A549 (cell line): ENCODE results near the gene CAMKMT. TPM values are rescaled to one million over a fixed set of nuclear protein-coding genes. Genes with fewer than 3 reads are reported as not detected.

ENCODE experiments used
- ATAC-seq, 2 experiments: fragments of 200-7000 bp in 1 of 2; fragments of >200 bp in 1 of 2; cut with Nextera tagmentation in 1 of 2; cut with Tn5 transposase in 1 of 2; 3 replicates each; pipeline versions ENCODE4 v1.8.0 to v1.9.1; 2018 to 2020; ENCODE audit warnings: mild to moderate bottlenecking in 1 of 2, moderate library complexity in 1 of 2
- CTCF ChIA-PET: fragments of 300-600 bp; sonication (Branson Sonifier 250); formaldehyde crosslinking; extraction: SDS; loops from one replicate; lab custom pipeline; 2021; ENCODE audit warnings: antibody characterized with exemption, inconsistent platforms; lab: Yijun Ruan, JAX
- POLR2A ChIA-PET: fragments of 350-600 bp; formaldehyde crosslinking; extraction: SDS; loops from one replicate; lab custom pipeline; 2021; ENCODE audit warnings: antibody characterized with exemption, inconsistent platforms; lab: Yijun Ruan, JAX
- DNase-seq, 2 experiments: peaks; one replicate each; pipeline versions ENCODE4 v3.0.0 to v3.0.0-alpha.2; 2011 to 2016; ENCODE audit warnings: low read depth in 1 of 2, low spot score in 1 of 2
- FAIRE-seq: peaks from 2 replicates; lab custom pipeline; 2011; peaks lifted over from hg19 to GRCh38; lab: Jason Lieb, UNC
- H3K27ac ChIP-seq, 2 experiments: fragments of >200 bp; sonication (Bioruptor Twin); formaldehyde crosslinking; 3 replicates each; pipeline ENCODE4 v1.5.1; 2016 to 2017
- H3K4me1 ChIP-seq: fragments of >200 bp; sonication (Bioruptor Twin); formaldehyde crosslinking; 3 replicates; pipeline ENCODE4 v1.6.1; 2016
- H3K4me2 ChIP-seq: fragments of >200 bp; sonication (Bioruptor Twin); formaldehyde crosslinking; 3 replicates; pipeline ENCODE4 v1.6.1; 2016
- H3K4me3 ChIP-seq: fragments of >200 bp; sonication (Bioruptor Twin); formaldehyde crosslinking; 3 replicates; pipeline ENCODE4 v1.5.1; 2016
- H3K9me3 ChIP-seq: fragments of >200 bp; sonication (Bioruptor Twin); formaldehyde crosslinking; 3 replicates; pipeline ENCODE4 v1.6.1; 2016
- CBX2 ChIP-seq: fragments of 200-600 bp; sonication (generic); IDR thresholded peaks from 2 replicates; pipeline ENCODE4 v1.6.1; 2016; ENCODE audit warnings: low read depth, mild to moderate bottlenecking, borderline replicate concordance
- CBX8 ChIP-seq: fragments of 200-600 bp; sonication (generic); IDR thresholded peaks from 2 replicates; pipeline ENCODE4 v1.6.1; 2016
- CEBPB ChIP-seq, 2 experiments: fragments of >200 bp in 1 of 2; sonication (Bioruptor Twin) in 1 of 2; formaldehyde crosslinking in 1 of 2; IDR thresholded peaks; 2 replicates each; pipeline ENCODE4 v1.6.1; 2012 to 2016
- CHD2 ChIP-seq: fragments of 150-350 bp; IDR thresholded peaks from 2 replicates; pipeline ENCODE4 v1.6.1; 2014; ENCODE audit warnings: low read length; ENCODE audit not compliant: partially characterized antibody
- CHD4 ChIP-seq: fragments of 200-600 bp; sonication (generic); IDR thresholded peaks from 2 replicates; pipeline ENCODE4 v1.6.1; 2016; ENCODE audit warnings: antibody characterized with exemption, mild to moderate bottlenecking, borderline replicate concordance
- EP300 ChIP-seq, 2 experiments: fragments of >200 bp; sonication (Bioruptor Twin); formaldehyde crosslinking; IDR thresholded peaks; 2 replicates in 1 of 2; 3 replicates in 1 of 2; pipeline ENCODE4 v1.6.1; 2016 to 2017
- HEYL ChIP-seq: fragments of 250-450 bp; sonication (Bioruptor Pico); IDR thresholded peaks from 2 replicates; pipeline ENCODE4 v1.8.0; 2021; ENCODE audit warnings: mild to moderate bottlenecking, moderate library complexity
- HOXA7 ChIP-seq: fragments of 250-450 bp; sonication (Bioruptor Pico); IDR thresholded peaks from 2 replicates; pipeline ENCODE4 v1.5.0; 2020; ENCODE audit warnings: mild to moderate bottlenecking, moderate library complexity
- HOXB5 ChIP-seq: fragments of 250-450 bp; sonication (Bioruptor Pico); IDR thresholded peaks from 2 replicates; pipeline ENCODE4 v1.5.0; 2020; ENCODE audit warnings: mild to moderate bottlenecking, moderate library complexity
- KDM1A ChIP-seq: fragments of 200-600 bp; sonication (generic); IDR thresholded peaks from 2 replicates; pipeline ENCODE4 v1.6.1; 2016; ENCODE audit warnings: low read depth, mild to moderate bottlenecking
- MYC ChIP-seq: IDR thresholded peaks from 2 replicates; pipeline ENCODE4 v1.6.1; 2012; ENCODE audit warnings: mild to moderate bottlenecking, inconsistent platforms, low read length, improper control_type of control experiment, borderline replicate concordance
- NPAS2 ChIP-seq: fragments of 250-450 bp; sonication (Bioruptor Pico); IDR thresholded peaks from 2 replicates; pipeline ENCODE4 v1.8.0; 2022; ENCODE audit warnings: mild to moderate bottlenecking, moderate library complexity, borderline replicate concordance
- POLR2AphosphoS2 ChIP-seq: conservative IDR thresholded peaks from 2 replicates; pipeline ENCODE4 v1.6.1; 2012; ENCODE audit warnings: low read length, improper control_type of control experiment, inconsistent platforms
- RAD21 ChIP-seq, 2 experiments: fragments of >200 bp in 1 of 2; sonication (Bioruptor Twin) in 1 of 2; formaldehyde crosslinking in 1 of 2; IDR thresholded peaks in 1 of 2; conservative IDR thresholded peaks in 1 of 2; 2 replicates in 1 of 2; 3 replicates in 1 of 2; pipeline ENCODE4 v1.6.1; 2012 to 2018; ENCODE audit warnings: inconsistent platforms in 1 of 2
- RARB ChIP-seq: fragments of 250-450 bp; sonication (Bioruptor Pico); IDR thresholded peaks from 2 replicates; pipeline ENCODE4 v1.8.0; 2021; ENCODE audit warnings: mild to moderate bottlenecking, moderate library complexity
- RCOR1 ChIP-seq: fragments of 150-350 bp; IDR thresholded peaks from 2 replicates; pipeline ENCODE4 v1.6.1; 2014; ENCODE audit warnings: antibody characterized with exemption, low read length, low read depth
- SREBF2 ChIP-seq: fragments of 450-650 bp; IDR thresholded peaks from 2 replicates; pipeline ENCODE4 v1.6.1; 2014; ENCODE audit warnings: mild to moderate bottlenecking, moderate library complexity
- TP53 ChIP-seq: fragments of 250-450 bp; sonication (Bioruptor Pico); IDR thresholded peaks from 2 replicates; pipeline ENCODE4 v1.5.0; 2021; ENCODE audit warnings: mild to moderate bottlenecking, moderate library complexity
- ZNF302 ChIP-seq: fragments of 250-450 bp; sonication (Bioruptor Pico); IDR thresholded peaks from 2 replicates; pipeline ENCODE4 v1.9.0; 2021; ENCODE audit warnings: inconsistent platforms, mild to moderate bottlenecking, moderate library complexity
- ZSCAN20 ChIP-seq: fragments of 250-450 bp; sonication (Bioruptor Pico); IDR thresholded peaks from 2 replicates; pipeline ENCODE4 v1.8.0; 2022; ENCODE audit warnings: mild to moderate bottlenecking, moderate library complexity
- WGBS: methylation state at CpG from one replicate; pipeline ENCODE4 v1.1.6; 2017; ENCODE audit errors: missing lambda C conversion rate; 5-methylcytosine and 5-hydroxymethylcytosine counted together
- polyA plus RNA-seq, 4 experiments: library from polyadenylated mRNA; depleted of rRNA in 3 of 4; stranded (reverse); fragments of >200 nt; fragmentation: RNase III in 1 of 4; extraction: RNeasy Plus Mini Kit Qiagen cat#74134 plus additional on column Dnase treatment in 1 of 4; gene quantifications; 2 replicates in 3 of 4; 3 replicates in 1 of 4; pipeline ENCODE4 v1.2.3, GENCODE V29; 2011 to 2017
- TF ChIP-seq, protein P1 (sequence below): IDR thresholded peaks from 2 replicates; pipeline ENCODE4 v1.6.1; 2012; ENCODE audit warnings: low read depth, borderline replicate concordance
- TF ChIP-seq, protein P2 (sequence below): fragments of 150-350 bp; IDR thresholded peaks from 2 replicates; pipeline ENCODE4 v1.6.1; 2014; ENCODE audit warnings: low read depth, mild to moderate bottlenecking, low read length
- TF ChIP-seq, protein P3 (sequence below): fragments of >200 bp; sonication (Bioruptor Twin); formaldehyde crosslinking; IDR thresholded peaks from 3 replicates; pipeline ENCODE4 v1.5.1; 2016
- TF ChIP-seq, protein P4 (sequence below): IDR thresholded peaks from 2 replicates; pipeline ENCODE4 v1.6.1; 2012
- TF ChIP-seq, protein P5 (sequence below): IDR thresholded peaks from 2 replicates; pipeline ENCODE4 v1.6.1; 2012
- TF ChIP-seq, protein P6 (sequence below): fragments of 250-450 bp; sonication (Bioruptor Pico); IDR thresholded peaks from 2 replicates; pipeline ENCODE4 v1.5.0; 2020; ENCODE audit warnings: low read depth, mild to moderate bottlenecking, moderate library complexity

CAMKMT gene
- polyA plus RNA-seq, 2 of the 4 experiments (the other 2 are of a cell fraction), result 6.5 to 15.7 TPM

DNA sequence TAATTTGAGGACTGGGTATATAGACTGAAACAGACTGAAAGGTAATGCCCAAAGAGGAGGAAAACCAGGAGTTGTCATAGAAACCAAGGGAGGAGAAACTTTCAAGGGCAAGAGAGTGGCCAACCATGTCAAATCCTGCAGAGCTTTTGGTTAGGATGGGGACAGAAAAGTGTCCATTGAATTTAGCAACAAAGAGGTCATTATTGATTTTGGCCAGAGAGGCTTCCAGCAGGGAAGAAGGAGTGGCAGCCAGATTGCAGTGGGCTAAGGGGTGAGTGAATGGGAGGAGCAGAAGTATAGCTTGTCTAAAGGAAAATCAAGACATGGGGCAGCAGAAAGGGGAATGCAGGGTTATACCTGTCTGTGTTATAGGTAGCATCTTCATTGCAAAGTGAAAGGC lies 194.0 kb downstream of the CAMKMT start:
- ChIA-PET POLR2A (interaction anchor here (0.5 kb wide), 1 partner anchor 52 kb away, joined by 4 read pairs; no protein-coding TSS in a partner anchor), CTCF (interaction anchor here (0.5 to 1.4 kb wide), 2 partner anchors 76 to 170 kb away, joined by 4 read pairs; no protein-coding TSS in a partner anchor)
- no peak overlapping the region for H3K4me2 ChIP-seq
- FAIRE-seq (no peak), DNase-seq (no peak)
- TF ChIP-seq TP53 (CRISPR knock-in tag), result no peak
- TF ChIP-seq RCOR1, result no peak
- TF ChIP-seq MYC, result no peak
- TF ChIP-seq KDM1A, result no peak
- TF ChIP-seq, protein P1, sequence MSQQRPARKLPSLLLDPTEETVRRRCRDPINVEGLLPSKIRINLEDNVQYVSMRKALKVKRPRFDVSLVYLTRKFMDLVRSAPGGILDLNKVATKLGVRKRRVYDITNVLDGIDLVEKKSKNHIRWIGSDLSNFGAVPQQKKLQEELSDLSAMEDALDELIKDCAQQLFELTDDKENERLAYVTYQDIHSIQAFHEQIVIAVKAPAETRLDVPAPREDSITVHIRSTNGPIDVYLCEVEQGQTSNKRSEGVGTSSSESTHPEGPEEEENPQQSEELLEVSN, result no peak
- TF ChIP-seq, protein P2, sequence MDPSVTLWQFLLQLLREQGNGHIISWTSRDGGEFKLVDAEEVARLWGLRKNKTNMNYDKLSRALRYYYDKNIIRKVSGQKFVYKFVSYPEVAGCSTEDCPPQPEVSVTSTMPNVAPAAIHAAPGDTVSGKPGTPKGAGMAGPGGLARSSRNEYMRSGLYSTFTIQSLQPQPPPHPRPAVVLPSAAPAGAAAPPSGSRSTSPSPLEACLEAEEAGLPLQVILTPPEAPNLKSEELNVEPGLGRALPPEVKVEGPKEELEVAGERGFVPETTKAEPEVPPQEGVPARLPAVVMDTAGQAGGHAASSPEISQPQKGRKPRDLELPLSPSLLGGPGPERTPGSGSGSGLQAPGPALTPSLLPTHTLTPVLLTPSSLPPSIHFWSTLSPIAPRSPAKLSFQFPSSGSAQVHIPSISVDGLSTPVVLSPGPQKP, result no peak
- no peak for TF ChIP-seq CHD2
- no peak for TF ChIP-seq ZSCAN20 (CRISPR knock-in tag)
- TF ChIP-seq HOXA7 (CRISPR knock-in tag), result no peak
- no peak for TF ChIP-seq RARB (CRISPR knock-in tag)
- no peak for TF ChIP-seq HEYL (CRISPR knock-in tag)
- TF ChIP-seq, protein P3, sequence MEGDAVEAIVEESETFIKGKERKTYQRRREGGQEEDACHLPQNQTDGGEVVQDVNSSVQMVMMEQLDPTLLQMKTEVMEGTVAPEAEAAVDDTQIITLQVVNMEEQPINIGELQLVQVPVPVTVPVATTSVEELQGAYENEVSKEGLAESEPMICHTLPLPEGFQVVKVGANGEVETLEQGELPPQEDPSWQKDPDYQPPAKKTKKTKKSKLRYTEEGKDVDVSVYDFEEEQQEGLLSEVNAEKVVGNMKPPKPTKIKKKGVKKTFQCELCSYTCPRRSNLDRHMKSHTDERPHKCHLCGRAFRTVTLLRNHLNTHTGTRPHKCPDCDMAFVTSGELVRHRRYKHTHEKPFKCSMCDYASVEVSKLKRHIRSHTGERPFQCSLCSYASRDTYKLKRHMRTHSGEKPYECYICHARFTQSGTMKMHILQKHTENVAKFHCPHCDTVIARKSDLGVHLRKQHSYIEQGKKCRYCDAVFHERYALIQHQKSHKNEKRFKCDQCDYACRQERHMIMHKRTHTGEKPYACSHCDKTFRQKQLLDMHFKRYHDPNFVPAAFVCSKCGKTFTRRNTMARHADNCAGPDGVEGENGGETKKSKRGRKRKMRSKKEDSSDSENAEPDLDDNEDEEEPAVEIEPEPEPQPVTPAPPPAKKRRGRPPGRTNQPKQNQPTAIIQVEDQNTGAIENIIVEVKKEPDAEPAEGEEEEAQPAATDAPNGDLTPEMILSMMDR, result no peak
- TF ChIP-seq RAD21 (conservative IDR thresholded peaks at IDR 0.05 in 1 of 2, IDR thresholded peaks at IDR 0.05 in 1 of 2), result no peak
- TF ChIP-seq ZNF302 (CRISPR knock-in tag), result no peak
- no peak for TF ChIP-seq CBX8
- TF ChIP-seq SREBF2, result no peak
- no peak for TF ChIP-seq POLR2AphosphoS2
- no peak for TF ChIP-seq HOXB5
- TF ChIP-seq CEBPB (IDR thresholded peaks at IDR 0.05), result no peak
- TF ChIP-seq, protein P4, sequence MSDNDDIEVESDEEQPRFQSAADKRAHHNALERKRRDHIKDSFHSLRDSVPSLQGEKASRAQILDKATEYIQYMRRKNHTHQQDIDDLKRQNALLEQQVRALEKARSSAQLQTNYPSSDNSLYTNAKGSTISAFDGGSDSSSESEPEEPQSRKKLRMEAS, result no peak
- TF ChIP-seq, all 56 proteins: peak for 0
- Histone ChIP-seq H3K4me3 (no peak overlapping the region), H3K27ac (no peak overlapping the region), H3K4me1 (peaks cover 4% of the 10 kb centered on the region; the same call in 2 of the 3 replicates), H3K9me3 (no peaks in the 10 kb centered on the region)
- no peak for ATAC-seq

DNA sequence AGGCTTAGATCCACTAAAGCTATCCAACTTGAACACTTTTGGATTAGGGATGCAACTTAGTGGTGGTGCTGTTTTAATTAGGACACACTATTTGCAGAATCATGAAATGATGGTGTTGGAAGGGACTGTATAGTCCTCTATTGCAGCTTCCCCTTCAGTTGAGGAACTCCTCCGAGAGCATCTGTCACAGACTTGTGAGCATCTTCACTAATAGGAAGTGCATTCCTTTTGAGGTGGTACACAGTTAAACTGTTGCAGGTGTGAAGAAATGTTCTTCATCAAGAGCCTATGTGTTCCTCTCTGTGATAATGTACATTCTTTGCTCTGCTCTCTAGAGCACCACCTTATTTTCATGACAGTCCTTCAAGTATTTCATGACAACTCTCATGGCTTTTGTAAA lies 197.4 kb downstream of the CAMKMT start:
- 92% methylated on average over 1 of the region's 1 CpG for WGBS
- TF ChIP-seq CBX2, result no peak
- TF ChIP-seq RCOR1, result no peak
- TF ChIP-seq, protein P5, sequence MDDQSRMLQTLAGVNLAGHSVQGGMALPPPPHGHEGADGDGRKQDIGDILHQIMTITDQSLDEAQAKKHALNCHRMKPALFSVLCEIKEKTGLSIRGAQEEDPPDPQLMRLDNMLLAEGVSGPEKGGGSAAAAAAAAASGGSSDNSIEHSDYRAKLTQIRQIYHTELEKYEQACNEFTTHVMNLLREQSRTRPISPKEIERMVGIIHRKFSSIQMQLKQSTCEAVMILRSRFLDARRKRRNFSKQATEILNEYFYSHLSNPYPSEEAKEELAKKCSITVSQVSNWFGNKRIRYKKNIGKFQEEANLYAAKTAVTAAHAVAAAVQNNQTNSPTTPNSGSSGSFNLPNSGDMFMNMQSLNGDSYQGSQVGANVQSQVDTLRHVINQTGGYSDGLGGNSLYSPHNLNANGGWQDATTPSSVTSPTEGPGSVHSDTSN, result no peak
- no peak for TF ChIP-seq TP53 (CRISPR knock-in tag)
- no peak for TF ChIP-seq EP300 (IDR thresholded peaks at IDR 0.05)
- TF ChIP-seq, protein P1, result no peak
- no peak for TF ChIP-seq CHD4
- TF ChIP-seq, protein P6, sequence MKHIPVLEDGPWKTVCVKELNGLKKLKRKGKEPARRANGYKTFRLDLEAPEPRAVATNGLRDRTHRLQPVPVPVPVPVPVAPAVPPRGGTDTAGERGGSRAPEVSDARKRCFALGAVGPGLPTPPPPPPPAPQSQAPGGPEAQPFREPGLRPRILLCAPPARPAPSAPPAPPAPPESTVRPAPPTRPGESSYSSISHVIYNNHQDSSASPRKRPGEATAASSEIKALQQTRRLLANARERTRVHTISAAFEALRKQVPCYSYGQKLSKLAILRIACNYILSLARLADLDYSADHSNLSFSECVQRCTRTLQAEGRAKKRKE (CRISPR knock-in tag), result no peak
- TF ChIP-seq NPAS2 (CRISPR knock-in tag), result no peak
- H3K9me3 ChIP-seq, result no peaks in the 10 kb centered on the region
- no peak overlapping the region for H3K27ac ChIP-seq
- DNase-seq, result no peak
- ChIA-PET POLR2A (no interaction called here), CTCF (interaction anchor here (0.7 to 1.3 kb wide), 3 partner anchors 9 to 151 kb away, joined by 3 to 6 read pairs (median 4); no protein-coding TSS in a partner anchor)
- H3K4me3 ChIP-seq, result no peak overlapping the region
- 0 out of 3 replicates have a peak, but pooled peaks cover 4% of the 10 kb centered on the region for H3K4me1 ChIP-seq
- no peak for FAIRE-seq
- no peak overlapping the region for H3K4me2 ChIP-seq
- no peak for ATAC-seq
